AG04449 (cell line): ENCODE data around the gene RADIL.

Experiments
- CTCF ChIA-PET: fragments of 350-600 bp; formaldehyde crosslinking; extraction: SDS; loops from one replicate; lab custom pipeline; 2021; ENCODE audit warnings: antibody characterized with exemption; lab: Yijun Ruan, JAX
- POLR2A ChIA-PET: fragments of 400-600, 350-600 bp; formaldehyde crosslinking; extraction: SDS; loops from one replicate; lab custom pipeline; 2020; ENCODE audit warnings: antibody characterized with exemption, inconsistent platforms; lab: Yijun Ruan, JAX
- DNase-seq: peaks from one replicate; pipeline ENCODE4 v3.0.0-alpha.2; 2010; ENCODE audit warnings: low read depth, low spot score
- H3K4me3 ChIP-seq: 2 replicates; pipeline ENCODE4 v1.5.1; 2011; ENCODE audit warnings: low read depth, mild to moderate bottlenecking, control low read depth, low read length
- TF ChIP-seq, protein P1 (sequence below): IDR thresholded peaks from one replicate; pipeline ENCODE4 v1.5.1; 2011; ENCODE audit warnings: mild to moderate bottlenecking, moderate library complexity, low read length, control low read depth, inconsistent platforms; ENCODE audit not compliant: insufficient read depth; ENCODE audit errors: missing control alignments

Gene RADIL

DNA sequence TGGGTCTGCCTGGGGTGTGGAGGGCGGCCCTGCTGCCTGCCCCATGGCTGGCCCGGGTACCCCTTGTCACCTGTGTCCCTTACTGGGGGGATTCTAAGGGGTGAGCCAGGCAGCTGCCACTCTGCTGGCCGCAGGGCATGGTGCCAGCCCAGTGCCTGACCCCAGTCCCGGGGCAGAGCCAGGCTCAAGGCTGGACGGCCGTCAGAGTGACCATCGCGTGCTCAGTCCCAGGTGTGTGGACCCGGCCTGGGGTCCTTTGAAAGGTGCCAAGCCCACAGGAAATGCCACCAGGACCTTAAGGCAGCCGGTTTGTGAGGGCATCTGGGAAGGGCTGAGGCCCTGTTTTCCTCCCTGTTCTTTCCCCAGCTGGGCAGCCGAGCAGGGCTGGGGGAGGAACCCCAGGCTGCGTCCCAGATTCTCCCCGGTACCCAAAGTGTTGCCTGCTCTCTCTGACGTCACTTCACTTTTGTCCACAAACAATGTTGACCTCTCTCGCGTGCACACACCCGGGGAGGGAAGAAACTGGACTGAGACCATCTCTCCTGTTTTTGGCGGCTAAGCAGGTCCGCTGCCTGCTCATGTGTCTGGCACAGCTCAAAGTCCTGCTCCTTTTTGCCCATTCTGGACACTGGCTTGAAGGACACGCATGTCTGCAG, 59.3 kb downstream of the RADIL start:
- ChIA-PET POLR2A (no interaction called here), CTCF (no interaction called here)
- DNase-seq: no peak
- TF ChIP-seq, protein P1, sequence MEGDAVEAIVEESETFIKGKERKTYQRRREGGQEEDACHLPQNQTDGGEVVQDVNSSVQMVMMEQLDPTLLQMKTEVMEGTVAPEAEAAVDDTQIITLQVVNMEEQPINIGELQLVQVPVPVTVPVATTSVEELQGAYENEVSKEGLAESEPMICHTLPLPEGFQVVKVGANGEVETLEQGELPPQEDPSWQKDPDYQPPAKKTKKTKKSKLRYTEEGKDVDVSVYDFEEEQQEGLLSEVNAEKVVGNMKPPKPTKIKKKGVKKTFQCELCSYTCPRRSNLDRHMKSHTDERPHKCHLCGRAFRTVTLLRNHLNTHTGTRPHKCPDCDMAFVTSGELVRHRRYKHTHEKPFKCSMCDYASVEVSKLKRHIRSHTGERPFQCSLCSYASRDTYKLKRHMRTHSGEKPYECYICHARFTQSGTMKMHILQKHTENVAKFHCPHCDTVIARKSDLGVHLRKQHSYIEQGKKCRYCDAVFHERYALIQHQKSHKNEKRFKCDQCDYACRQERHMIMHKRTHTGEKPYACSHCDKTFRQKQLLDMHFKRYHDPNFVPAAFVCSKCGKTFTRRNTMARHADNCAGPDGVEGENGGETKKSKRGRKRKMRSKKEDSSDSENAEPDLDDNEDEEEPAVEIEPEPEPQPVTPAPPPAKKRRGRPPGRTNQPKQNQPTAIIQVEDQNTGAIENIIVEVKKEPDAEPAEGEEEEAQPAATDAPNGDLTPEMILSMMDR: no peak
- H3K4me3 ChIP-seq: no peak overlapping the region

GRCh38 chr7:4823441-4824119, 59.9 kb downstream of the RADIL start:
- POLR2A ChIA-PET: no interaction called here
- CTCF ChIA-PET: interaction anchor here (0.8 kb wide), 1 partner anchor 60 kb away, joined by 3 read pairs; the partner anchor contains the start of gene RADIL
- TF ChIP-seq, protein P1: no peak
- H3K4me3 ChIP-seq: no peak overlapping the region
- no peak for DNase-seq

DNA sequence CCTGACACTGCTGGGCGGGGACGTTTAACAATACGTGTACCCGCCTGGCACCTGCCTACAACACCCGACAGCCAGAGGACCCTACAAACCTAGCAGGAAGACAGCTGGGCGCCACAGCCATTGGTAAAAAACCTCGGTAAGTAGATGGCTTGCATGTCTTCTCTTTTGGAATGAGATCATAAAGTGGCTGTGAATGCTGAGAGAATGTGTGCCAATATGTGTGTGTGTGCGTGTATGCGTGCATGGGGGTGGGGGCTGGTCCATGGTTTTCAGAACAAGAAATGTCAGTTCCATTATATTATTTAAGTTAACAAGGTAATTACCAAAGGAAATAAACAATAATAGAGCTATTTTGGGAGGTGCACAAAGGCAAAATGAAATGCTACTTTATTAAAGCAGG, 60.8 kb downstream of the RADIL start:
- CTCF ChIA-PET: interaction anchor here (0.8 kb wide), 1 partner anchor 61 kb away, joined by 3 read pairs; the partner anchor contains the start of gene RADIL
- no peak overlapping the region for H3K4me3 ChIP-seq
- TF ChIP-seq, protein P1: no peak
- POLR2A ChIA-PET: no interaction called here
- no peak for DNase-seq

DNA sequence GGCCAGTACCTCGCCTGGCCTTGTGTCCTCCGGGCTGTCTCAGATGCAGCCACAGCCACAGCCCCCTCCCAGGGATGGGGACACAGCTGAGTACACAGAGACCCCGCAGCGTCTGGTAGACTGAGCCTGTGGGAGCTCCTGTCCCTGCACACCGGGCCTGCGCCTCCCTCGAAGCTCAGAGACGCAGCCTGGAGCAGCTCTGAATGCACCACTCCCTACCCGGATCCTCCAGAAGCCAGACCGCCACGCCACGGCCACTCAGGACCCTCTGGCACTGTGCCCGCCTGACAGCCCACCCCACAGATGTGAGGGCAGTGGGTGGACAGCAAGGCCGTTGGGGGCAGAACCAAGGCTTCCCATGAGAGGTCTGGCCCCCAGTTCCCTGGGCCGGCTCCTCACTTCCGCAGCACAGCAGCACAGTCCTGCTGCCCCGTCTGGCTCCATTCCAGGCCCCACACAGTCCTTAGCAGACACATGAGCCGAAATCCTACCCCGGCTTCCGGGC, 62.5 kb downstream of the RADIL start:
- ChIA-PET CTCF (no interaction called here), POLR2A (no interaction called here)
- no peak for DNase-seq
- TF ChIP-seq, protein P1: no peak
- no peak overlapping the region for H3K4me3 ChIP-seq

- TF ChIP-seq, protein P1: no peak
- ChIA-PET CTCF (no interaction called here), POLR2A (no interaction called here)
- no peak overlapping the region for H3K4me3 ChIP-seq
- DNase-seq: no peak
Measured at GRCh38 chr7:4820405-4820966, 63.0 kb downstream of the RADIL start.
